Omental fat pad (tissue), 4 donors: Measurements from ENCODE around the gene TCP11L2. TPM values are rescaled to one million over a fixed set of nuclear protein-coding genes. Genes with fewer than 3 reads are reported as not detected.
A peak's percentile ranks its signal among the peaks of the same experiment; 100 is the strongest.

ENCODE experiments used
- ATAC-seq: fragments of 150-250 bp; one replicate; pipeline ENCODE4 v1.9.1; 2016; ENCODE audit warnings: mild to moderate bottlenecking, moderate library complexity; ENCODE audit not compliant: low FRiP score
- DNase-seq: peaks from one replicate; pipeline ENCODE4 v3.0.0-alpha.2; 2019; ENCODE audit warnings: low spot score
- total RNA-seq, 4 donors: library from RNA; depleted of rRNA; stranded (reverse); fragments of >200 nt; gene quantifications; one replicate each; pipeline ENCODE4 v1.1.0, GENCODE V29; 2016
- TF ChIP-seq, protein P1 (sequence below), 3 donors: fragments of 450-650 bp; IDR thresholded peaks; one replicate each; pipeline ENCODE4 v1.5.1; 2016 to 2017; ENCODE audit warnings: antibody characterized with exemption in 3 of 3, mild to moderate bottlenecking in 3 of 3, moderate library complexity in 2 of 3

TCP11L2 gene
- total RNA-seq, 4 donors from 2014 or later, result 14.3 to 54.1 (median 23.9) TPM

DNA sequence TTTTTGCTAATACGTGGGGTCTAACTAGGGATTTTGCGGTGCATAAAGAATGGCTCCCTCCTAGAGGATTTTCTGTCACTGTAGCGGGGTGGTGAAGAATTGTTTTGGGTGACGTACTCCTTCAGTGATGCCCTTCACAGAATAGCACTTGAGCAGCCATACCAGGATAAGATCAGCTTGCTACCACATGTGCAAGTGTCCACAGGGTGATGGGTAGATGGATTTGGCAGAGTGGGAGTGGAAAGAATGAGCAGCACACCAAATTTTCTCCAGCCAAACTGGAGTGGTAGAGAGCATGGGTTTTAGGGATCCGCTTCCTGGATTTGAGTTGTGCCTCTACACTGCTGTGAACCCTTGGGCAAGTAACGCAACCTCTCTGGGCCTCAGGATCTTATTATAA, 2.3 kb downstream of the TCP11L2 start:
- ATAC-seq (no peak), DNase-seq (no peak)
- TF ChIP-seq, protein P1, sequence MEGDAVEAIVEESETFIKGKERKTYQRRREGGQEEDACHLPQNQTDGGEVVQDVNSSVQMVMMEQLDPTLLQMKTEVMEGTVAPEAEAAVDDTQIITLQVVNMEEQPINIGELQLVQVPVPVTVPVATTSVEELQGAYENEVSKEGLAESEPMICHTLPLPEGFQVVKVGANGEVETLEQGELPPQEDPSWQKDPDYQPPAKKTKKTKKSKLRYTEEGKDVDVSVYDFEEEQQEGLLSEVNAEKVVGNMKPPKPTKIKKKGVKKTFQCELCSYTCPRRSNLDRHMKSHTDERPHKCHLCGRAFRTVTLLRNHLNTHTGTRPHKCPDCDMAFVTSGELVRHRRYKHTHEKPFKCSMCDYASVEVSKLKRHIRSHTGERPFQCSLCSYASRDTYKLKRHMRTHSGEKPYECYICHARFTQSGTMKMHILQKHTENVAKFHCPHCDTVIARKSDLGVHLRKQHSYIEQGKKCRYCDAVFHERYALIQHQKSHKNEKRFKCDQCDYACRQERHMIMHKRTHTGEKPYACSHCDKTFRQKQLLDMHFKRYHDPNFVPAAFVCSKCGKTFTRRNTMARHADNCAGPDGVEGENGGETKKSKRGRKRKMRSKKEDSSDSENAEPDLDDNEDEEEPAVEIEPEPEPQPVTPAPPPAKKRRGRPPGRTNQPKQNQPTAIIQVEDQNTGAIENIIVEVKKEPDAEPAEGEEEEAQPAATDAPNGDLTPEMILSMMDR (IDR thresholded peaks at IDR 0.05), result no peak

GRCh38 chr12:106305376-106305775, 2.8 kb downstream of the TCP11L2 start:
- peak; percentile 1 for ATAC-seq

DNA sequence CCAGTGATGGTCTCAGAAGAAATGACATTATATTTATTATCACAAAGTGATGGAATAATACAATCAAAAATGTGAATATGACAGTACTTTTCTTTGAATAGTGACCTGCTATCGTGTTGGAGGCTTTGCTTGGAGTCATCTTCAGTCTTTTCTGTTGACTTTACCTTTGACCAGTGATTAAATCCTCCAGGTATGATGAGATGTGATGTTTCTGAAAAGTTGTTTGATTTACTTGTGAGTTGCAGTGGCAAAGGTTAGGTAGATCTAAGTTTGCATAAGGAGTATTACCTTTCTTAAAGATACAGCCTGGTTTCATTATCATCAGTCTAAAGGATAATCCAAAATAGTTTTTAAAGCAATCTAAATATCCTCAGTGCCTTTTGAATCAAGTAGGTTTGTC, 4.6 kb downstream of the TCP11L2 start:
- DNase-seq (no peak), ATAC-seq (no peak)
- TF ChIP-seq, protein P1 (IDR thresholded peaks at IDR 0.05), result no peak

More at GRCh38 chr12:106305376-106305775, 2.8 kb downstream of the TCP11L2 start:
- TF ChIP-seq, protein P1 (IDR thresholded peaks at IDR 0.05), result no peak
- no peak for DNase-seq

DNA sequence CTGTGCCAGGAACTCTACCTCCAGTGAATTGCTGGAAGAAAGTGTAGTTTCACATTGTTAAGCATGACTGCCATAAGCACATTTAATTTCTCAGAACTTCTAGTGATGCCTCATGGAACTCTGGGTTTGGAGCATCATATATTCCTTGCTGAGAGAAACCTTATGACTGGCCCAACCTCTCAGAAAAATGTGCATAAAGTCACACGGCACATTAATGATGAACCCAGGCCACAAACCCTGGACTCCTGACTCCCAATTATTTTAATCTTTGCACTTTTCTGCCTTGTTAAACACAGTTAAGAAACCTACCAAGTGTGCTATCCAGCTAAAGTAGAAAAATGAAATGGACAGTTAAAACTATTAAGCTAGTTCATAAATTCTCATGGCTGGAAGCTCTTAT, 5.6 kb downstream of the TCP11L2 start:
- ATAC-seq (no peak), DNase-seq (no peak)
- TF ChIP-seq, protein P1 (IDR thresholded peaks at IDR 0.05), result no peak

DNA sequence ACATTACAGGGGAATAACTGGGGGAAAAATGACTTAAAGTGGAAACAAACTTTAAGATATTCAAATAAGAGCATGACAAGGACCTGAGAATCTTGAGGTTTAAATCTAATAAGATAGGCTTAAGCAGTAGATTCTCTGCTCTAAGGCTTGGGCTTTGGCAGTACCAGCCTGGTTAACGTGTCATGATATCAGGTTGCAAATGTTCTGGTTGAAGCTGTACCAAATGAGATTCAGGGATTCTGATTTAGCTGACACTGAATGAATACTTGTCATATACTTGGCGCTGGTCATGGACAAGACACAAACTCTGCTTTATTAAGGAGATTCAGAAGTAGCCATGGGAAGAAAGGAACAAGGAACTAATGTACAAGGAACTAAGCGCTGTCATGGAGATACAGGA, 6.1 kb downstream of the TCP11L2 start:
- TF ChIP-seq, protein P1 (IDR thresholded peaks at IDR 0.05), result no peak
- DNase-seq (no peak), ATAC-seq (no peak)

DNA sequence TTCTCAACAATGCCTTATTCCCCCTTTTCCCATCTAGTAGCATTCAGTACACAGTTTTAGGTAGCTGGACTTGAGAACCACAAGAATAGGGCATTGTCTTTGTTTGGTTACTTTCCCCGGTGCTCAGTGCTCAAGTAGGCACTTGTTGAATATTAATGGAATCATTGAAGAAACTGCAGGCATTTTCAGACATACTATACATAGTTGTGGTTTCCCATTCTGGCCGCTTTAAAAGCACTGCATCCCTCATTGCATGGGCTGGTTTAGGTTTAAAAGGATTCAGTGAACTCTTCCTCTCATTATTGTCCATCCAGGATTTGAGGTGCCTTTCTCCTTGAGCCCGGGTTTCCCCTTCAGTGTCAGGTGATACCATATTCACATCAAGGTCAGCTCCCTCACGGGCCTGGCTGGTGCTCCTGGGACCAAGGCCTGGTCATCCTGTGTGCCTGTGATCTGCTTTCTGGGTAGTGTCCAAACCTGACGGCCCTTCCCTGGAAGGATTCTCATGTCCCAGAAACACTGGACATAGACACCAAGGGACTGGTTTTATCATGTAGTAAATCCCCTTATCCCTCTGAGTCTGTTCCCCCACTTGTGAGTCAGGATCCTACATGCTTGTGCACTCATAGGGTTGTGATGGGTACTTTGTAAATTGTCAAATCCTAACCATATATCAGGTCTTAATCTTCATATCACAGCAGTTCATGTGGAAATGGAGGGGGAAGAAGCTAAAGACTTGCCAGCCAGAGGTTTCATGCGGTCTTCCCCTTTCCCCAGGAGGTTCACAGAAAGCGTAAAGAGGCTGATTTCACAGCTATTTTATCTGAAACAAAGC, 7.4 kb downstream of the TCP11L2 start:
- TF ChIP-seq, protein P1 (IDR thresholded peaks at IDR 0.05), result no peak
- ATAC-seq, result no peak
- no peak for DNase-seq

- DNase-seq (no peak), ATAC-seq (no peak)
- TF ChIP-seq, protein P1 (IDR thresholded peaks at IDR 0.05), result no peak
Observed at GRCh38 chr12:106310687-106311086, 8.2 kb downstream of the TCP11L2 start.
